Uterus (tissue), 2 donors: ENCODE data around the gene KAT5.
"Not testable (repeated sequence)": the region's sequence is repeated elsewhere in the genome, so short reads cannot be mapped to it uniquely, and the experiment has no call there.

ENCODE experiments used
- CTCF ChIP-seq, 4 experiments: fragments of 200-600 bp in 2 of 4; fragments of 450-650 bp in 2 of 4; sonication (generic) in 2 of 4; IDR thresholded peaks; one replicate each; pipeline ENCODE4 v1.5.1; 2016 to 2019; ENCODE audit warnings: antibody characterized with exemption in 4 of 4, mild to moderate bottlenecking in 2 of 4, moderate library complexity in 1 of 4
- POLR2A ChIP-seq, 2 donors: fragments of 450-650 bp; IDR thresholded peaks; one replicate each; pipeline ENCODE4 v1.6.1; 2016; ENCODE audit warnings: antibody characterized with exemption in 2 of 2, mild to moderate bottlenecking in 1 of 2, moderate library complexity in 1 of 2

- TF ChIP-seq CTCF, POLR2A (IDR thresholded peaks at IDR 0.05): not testable (repeated sequence)
Observed at GRCh38 chr11:65683480-65683879, 28.6 kb upstream of the KAT5 start.
